Peyer's patch (tissue), 4 donors: ENCODE results near the gene SLX9.

ENCODE experiments used
- POLR2A ChIP-seq, 2 donors: fragments of 450-650 bp; IDR thresholded peaks; one replicate each; pipeline ENCODE4 v1.5.1; 2017; ENCODE audit warnings: antibody characterized with exemption in 2 of 2, mild to moderate bottlenecking in 2 of 2, moderate library complexity in 2 of 2
- TF ChIP-seq, protein P1 (sequence below), 6 experiments: fragments of 450-650 bp in 4 of 6; fragments of 200-600 bp in 2 of 6; sonication (generic) in 1 of 6; IDR thresholded peaks; one replicate each; pipeline ENCODE4 v1.5.1; 2017 to 2019; ENCODE audit warnings: antibody characterized with exemption in 6 of 6, mild to moderate bottlenecking in 3 of 6, moderate library complexity in 1 of 6

GRCh38 chr21:45009616-45010015 is 69.8 kb downstream of the SLX9 start:
- TF ChIP-seq, protein P1, sequence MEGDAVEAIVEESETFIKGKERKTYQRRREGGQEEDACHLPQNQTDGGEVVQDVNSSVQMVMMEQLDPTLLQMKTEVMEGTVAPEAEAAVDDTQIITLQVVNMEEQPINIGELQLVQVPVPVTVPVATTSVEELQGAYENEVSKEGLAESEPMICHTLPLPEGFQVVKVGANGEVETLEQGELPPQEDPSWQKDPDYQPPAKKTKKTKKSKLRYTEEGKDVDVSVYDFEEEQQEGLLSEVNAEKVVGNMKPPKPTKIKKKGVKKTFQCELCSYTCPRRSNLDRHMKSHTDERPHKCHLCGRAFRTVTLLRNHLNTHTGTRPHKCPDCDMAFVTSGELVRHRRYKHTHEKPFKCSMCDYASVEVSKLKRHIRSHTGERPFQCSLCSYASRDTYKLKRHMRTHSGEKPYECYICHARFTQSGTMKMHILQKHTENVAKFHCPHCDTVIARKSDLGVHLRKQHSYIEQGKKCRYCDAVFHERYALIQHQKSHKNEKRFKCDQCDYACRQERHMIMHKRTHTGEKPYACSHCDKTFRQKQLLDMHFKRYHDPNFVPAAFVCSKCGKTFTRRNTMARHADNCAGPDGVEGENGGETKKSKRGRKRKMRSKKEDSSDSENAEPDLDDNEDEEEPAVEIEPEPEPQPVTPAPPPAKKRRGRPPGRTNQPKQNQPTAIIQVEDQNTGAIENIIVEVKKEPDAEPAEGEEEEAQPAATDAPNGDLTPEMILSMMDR (IDR thresholded peaks at IDR 0.05) = no peak
- TF ChIP-seq POLR2A (IDR thresholded peaks at IDR 0.05) = no peak
